Measurements from ENCODE around the gene IL1A.
A peak's percentile ranks its signal among the peaks of the same experiment; 100 is the strongest.

IL1A gene

GRCh38 chr2:112829101-112829960 is 45.0 kb upstream of the IL1A start:
- Histone ChIP-seq H3K27me3 (ENCODE audit: insufficient read depth, poor library complexity, severe bottlenecking) (no peaks in the 10 kb centered on the region), H3K4me3 (ENCODE audit: severe bottlenecking) (no peak overlapping the region), H3K27ac (ENCODE audit: poor library complexity, severe bottlenecking) (peak overlapping the region; percentile 83), H3K36me3 (ENCODE audit: low read depth) (peaks cover 49% of the 10 kb centered on the region), H3K4me1 (ENCODE audit: insufficient read depth, poor library complexity, severe bottlenecking) (peaks cover 22% of the 10 kb centered on the region), H3K9me3 (ENCODE audit: severe bottlenecking) (no peaks in the 10 kb centered on the region)
- DNase-seq (ENCODE audit: low spot score) = no peak
- peak; percentile 40 for ATAC-seq (ENCODE audit: low read depth)
- TF ChIP-seq CTCF (IDR thresholded peaks at IDR 0.05; ENCODE audit: poor library complexity, severe bottlenecking) = no peak

GRCh38 chr2:112828251-112828691 is 44.0 kb upstream of the IL1A start:
- H3K27me3 ChIP-seq (ENCODE audit: insufficient read depth, poor library complexity, severe bottlenecking) = no peaks in the 10 kb centered on the region
- ATAC-seq (ENCODE audit: low read depth) (no peak), DNase-seq (ENCODE audit: low spot score) (no peak)
- peak overlapping the region; percentile 83 for H3K27ac ChIP-seq (ENCODE audit: poor library complexity, severe bottlenecking)
- H3K9me3 ChIP-seq (ENCODE audit: severe bottlenecking) = no peaks in the 10 kb centered on the region
- H3K4me1 ChIP-seq (ENCODE audit: insufficient read depth, poor library complexity, severe bottlenecking) = peaks cover 16% of the 10 kb centered on the region
- no peak for TF ChIP-seq CTCF (IDR thresholded peaks at IDR 0.05; ENCODE audit: poor library complexity, severe bottlenecking)
- no peak overlapping the region for H3K4me3 ChIP-seq (ENCODE audit: severe bottlenecking)
- peaks cover 38% of the 10 kb centered on the region for H3K36me3 ChIP-seq (ENCODE audit: low read depth)

GRCh38 chr2:112827604-112828185 is 43.4 kb upstream of the IL1A start:
- no peaks in the 10 kb centered on the region for H3K9me3 ChIP-seq (ENCODE audit: severe bottlenecking)
- no peak overlapping the region for H3K4me3 ChIP-seq (ENCODE audit: severe bottlenecking)
- peaks cover 12% of the 10 kb centered on the region for H3K4me1 ChIP-seq (ENCODE audit: insufficient read depth, poor library complexity, severe bottlenecking)
- H3K36me3 ChIP-seq (ENCODE audit: low read depth) = peaks cover 32% of the 10 kb centered on the region
- ATAC-seq (ENCODE audit: low read depth) (no peak), DNase-seq (ENCODE audit: low spot score) (no peak)
- peak overlapping the region; percentile 83 for H3K27ac ChIP-seq (ENCODE audit: poor library complexity, severe bottlenecking)
- no peaks in the 10 kb centered on the region for H3K27me3 ChIP-seq (ENCODE audit: insufficient read depth, poor library complexity, severe bottlenecking)
- no peak for TF ChIP-seq CTCF (IDR thresholded peaks at IDR 0.05; ENCODE audit: poor library complexity, severe bottlenecking)

- no peak overlapping the region for H3K4me3 ChIP-seq (ENCODE audit: severe bottlenecking)
- H3K27me3 ChIP-seq (ENCODE audit: insufficient read depth, poor library complexity, severe bottlenecking) = no peaks in the 10 kb centered on the region
- no peak for TF ChIP-seq CTCF (IDR thresholded peaks at IDR 0.05; ENCODE audit: poor library complexity, severe bottlenecking)
- peaks cover 26% of the 10 kb centered on the region for H3K36me3 ChIP-seq (ENCODE audit: low read depth)
- H3K27ac ChIP-seq (ENCODE audit: poor library complexity, severe bottlenecking) = no peak overlapping the region
- peaks cover 10% of the 10 kb centered on the region for H3K4me1 ChIP-seq (ENCODE audit: insufficient read depth, poor library complexity, severe bottlenecking)
- DNase-seq (ENCODE audit: low spot score) (no peak), ATAC-seq (ENCODE audit: low read depth) (no peak)
- no peaks in the 10 kb centered on the region for H3K9me3 ChIP-seq (ENCODE audit: severe bottlenecking)
Measured at GRCh38 chr2:112827009-112827408, 42.7 kb upstream of the IL1A start.

GRCh38 chr2:112825706-112826105 is 41.4 kb upstream of the IL1A start:
- peaks cover 10% of the 10 kb centered on the region for H3K4me1 ChIP-seq (ENCODE audit: insufficient read depth, poor library complexity, severe bottlenecking)
- no peak overlapping the region for H3K4me3 ChIP-seq (ENCODE audit: severe bottlenecking)
- peak overlapping the region; percentile 52 for H3K27ac ChIP-seq (ENCODE audit: poor library complexity, severe bottlenecking)
- peaks cover 12% of the 10 kb centered on the region for H3K36me3 ChIP-seq (ENCODE audit: low read depth)
- H3K9me3 ChIP-seq (ENCODE audit: severe bottlenecking) = no peaks in the 10 kb centered on the region
- DNase-seq (ENCODE audit: low spot score) = no peak
- no peak for TF ChIP-seq CTCF (IDR thresholded peaks at IDR 0.05; ENCODE audit: poor library complexity, severe bottlenecking)
- H3K27me3 ChIP-seq (ENCODE audit: insufficient read depth, poor library complexity, severe bottlenecking) = no peaks in the 10 kb centered on the region
- no peak for ATAC-seq (ENCODE audit: low read depth)

Data from RWPE2 (cell line).